Stomach (tissue), 9 donors: ENCODE measurements around the gene MINK1. TPM values are rescaled to one million over a fixed set of nuclear protein-coding genes. Genes with fewer than 3 reads are reported as not detected.

Experiments used
- DNase-seq, 2 donors: peaks; one replicate each; pipeline versions ENCODE4 v3.0.0 to v3.0.0-alpha.2; 2013 to 2019
- H3K27ac ChIP-seq, 5 donors: fragments of 200-600 bp in 4 of 5; sonication (generic) in 4 of 5; one replicate each; pipeline ENCODE4 v1.5.1; 2013 to 2019; ENCODE audit warnings: mild to moderate bottlenecking in 1 of 5, moderate library complexity in 1 of 5
- H3K27me3 ChIP-seq, 3 donors: fragments of 200-600 bp; sonication (generic); one replicate each; pipeline ENCODE4 v1.5.1; 2017 to 2019; ENCODE audit warnings: mixed run types in 1 of 3
- H3K36me3 ChIP-seq, 4 donors: fragments of 200-600 bp; sonication (generic); 1 replicate in 3 of 4; 2 replicates in 1 of 4; pipeline ENCODE4 v1.5.1; 2016 to 2019
- H3K4me1 ChIP-seq, 4 donors: fragments of 200-600 bp; sonication (generic); one replicate each; pipeline ENCODE4 v1.5.1; 2016 to 2019
- H3K4me3 ChIP-seq, 4 donors: fragments of 200-600 bp; sonication (generic) in 3 of 4; one replicate each; pipeline ENCODE4 v1.5.1; 2016 to 2019; ENCODE audit warnings: mild to moderate bottlenecking in 1 of 4
- H3K9me3 ChIP-seq, 4 donors: fragments of 200-600 bp; sonication (generic); one replicate each; pipeline ENCODE4 v1.5.1; 2016 to 2019
- CTCF ChIP-seq, 7 experiments: fragments of 450-650 bp in 4 of 7; fragments of 200-600 bp in 3 of 7; sonication (generic) in 3 of 7; IDR thresholded peaks; one replicate each; pipeline ENCODE4 v1.5.1; 2016 to 2019; ENCODE audit warnings: antibody characterized with exemption in 7 of 7, control low read depth in 2 of 7, mild to moderate bottlenecking in 1 of 7
- EP300 ChIP-seq: sonication (generic); formaldehyde crosslinking; IDR thresholded peaks from one replicate; pipeline ENCODE4 v1.6.1; 2017; ENCODE audit warnings: antibody characterized with exemption
- POLR2A ChIP-seq, 4 donors: fragments of 450-650 bp; IDR thresholded peaks; one replicate each; pipeline ENCODE4 v1.6.1; 2016; ENCODE audit warnings: antibody characterized with exemption in 4 of 4, control low read depth in 2 of 4, mild to moderate bottlenecking in 1 of 4, moderate library complexity in 1 of 4
- POLR2AphosphoS5 ChIP-seq, 3 donors: sonication (generic); formaldehyde crosslinking; IDR thresholded peaks; one replicate each; pipeline ENCODE4 v1.6.1; 2016; ENCODE audit warnings: antibody characterized with exemption in 3 of 3
- WGBS, 5 donors: extraction: QIAGEN DNeasy Blood & Tissue Kit in 3 of 5; methylation state at CpG; one replicate each; pipeline versions ENCODE4 v1.1.5 to v1.1.7; 2013 to 2018; 5-methylcytosine and 5-hydroxymethylcytosine counted together
- intact Hi-C: fragments of 100-400 bp; cut with DNase I; formaldehyde crosslinking; loops from one replicate; pipeline ENCODE4 v1.15.1; 2023; ENCODE audit warnings: low total_unique reads
- polyA plus RNA-seq, 3 donors: library from polyadenylated mRNA; stranded (reverse); fragments of 200-250 nt; gene quantifications; one replicate each; pipeline ENCODE4 v1.2.3, GENCODE V29; 2013
- total RNA-seq, 5 donors: library from RNA; depleted of rRNA; stranded (reverse); fragments of >200 nt; gene quantifications; one replicate each; pipeline versions ENCODE4 v1.1.0 to v1.2.3, GENCODE V29; 2014 to 2016
- donor health status: healthy with polysubstance abuse.
- donor health status: Bipolar disorder and iron deficiency.
- donor health status: healthy.

The MINK1 gene
- total and polyA plus RNA-seq, 8 donors, result 24.6 to 230 (median 49.4) TPM

- no peaks in the 10 kb centered on the region for H3K9me3 ChIP-seq
- no peak overlapping the region for H3K27ac ChIP-seq
- 75 to 85% (median 78%) methylated on average over 9 to 10 of the region's 10 CpGs for WGBS, 5 donors
- intact Hi-C loops, result no loop called here
- peaks cover 12 to 18% (median 15%) of the 10 kb centered on the region in 4 donors for H3K4me1 ChIP-seq
- no peaks in the 10 kb centered on the region for H3K27me3 ChIP-seq
- TF ChIP-seq EP300, result no peak
- no peak for TF ChIP-seq CTCF (IDR thresholded peaks at IDR 0.05)
- no peak for TF ChIP-seq POLR2A (IDR thresholded peaks at IDR 0.05)
- no peak for TF ChIP-seq POLR2AphosphoS5 (IDR thresholded peaks at IDR 0.05)
- peaks cover 13 to 30% (median 26%) of the 10 kb centered on the region in 4 donors for H3K36me3 ChIP-seq
- DNase-seq, result no peak
- no peak overlapping the region for H3K4me3 ChIP-seq
Measured at GRCh38 chr17:4800462-4801196, 32.5 kb upstream of the MINK1 start.

- WGBS, 5 donors, result 77 to 83% (median 78%) methylated on average over 9 of the region's 9 CpGs
- Histone ChIP-seq H3K4me1 (peaks cover under 1 to 15% (median 12%) of the 10 kb centered on the region in 4 donors), H3K4me3 (no peak within 1 kb of the TSS), H3K27me3 (no peaks in the 10 kb centered on the region), H3K9me3 (no peaks in the 10 kb centered on the region), H3K27ac (no peak within 1 kb of the TSS), H3K36me3 (peaks cover 13 to 27% (median 24%) of the 10 kb centered on the region in 4 donors)
- no peak for TF ChIP-seq POLR2AphosphoS5 (IDR thresholded peaks at IDR 0.05)
- TF ChIP-seq CTCF (IDR thresholded peaks at IDR 0.05), result no peak
- no peak for TF ChIP-seq POLR2A (IDR thresholded peaks at IDR 0.05)
- TF ChIP-seq EP300, result no peak
- intact Hi-C loops, result no loop called here
- no peak for DNase-seq
Measured at GRCh38 chr17:4802228-4802627, 30.9 kb upstream of the MINK1 start, which contains the start of gene C17orf114. TSS of gene C17orf114 (minus strand) at chr17:4802328.

- intact Hi-C loops, result no loop called here
- WGBS, 5 donors, result 1 to 8% (median 2%) methylated on average over 11 to 16 of the region's 16 CpGs
- no peak for DNase-seq
- Histone ChIP-seq H3K36me3 (peaks cover 0 to 23% (median 17%) of the 10 kb centered on the region in 4 donors), H3K27me3 (no peaks in the 10 kb centered on the region), H3K4me3 (peak overlapping the region; percentile 83 to 95 (median 85)), H3K9me3 (no peaks in the 10 kb centered on the region), H3K4me1 (peaks cover 12 to 26% (median 23%) of the 10 kb centered on the region in 4 donors), H3K27ac (peak overlapping the region in 4 of 5 donors; percentile 75 to 84 (median 82))
- no peak for TF ChIP-seq EP300
- no peak for TF ChIP-seq POLR2A (IDR thresholded peaks at IDR 0.05)
- no peak for TF ChIP-seq CTCF (IDR thresholded peaks at IDR 0.05)
- no peak for TF ChIP-seq POLR2AphosphoS5 (IDR thresholded peaks at IDR 0.05)
Measured at GRCh38 chr17:4806456-4806776, 26.7 kb upstream of the MINK1 start.

- Histone ChIP-seq H3K27me3 (no peaks in the 10 kb centered on the region), H3K9me3 (no peaks in the 10 kb centered on the region), H3K4me3 (peak within 1 kb of the TSS; percentile 83 to 95 (median 85)), H3K4me1 (peaks cover 12 to 26% (median 23%) of the 10 kb centered on the region in 4 donors), H3K36me3 (peaks cover 0 to 27% (median 19%) of the 10 kb centered on the region in 4 donors), H3K27ac (peak within 1 kb of the TSS; percentile 75 to 84 (median 81))
- intact Hi-C loops, result no loop called here
- no peak for TF ChIP-seq CTCF (IDR thresholded peaks at IDR 0.05)
- no peak for TF ChIP-seq POLR2A (IDR thresholded peaks at IDR 0.05)
- no peak for TF ChIP-seq EP300
- TF ChIP-seq POLR2AphosphoS5 (IDR thresholded peaks at IDR 0.05), result no peak
- 0 to 1% (median 1%) methylated on average over 15 to 102 of the region's 106 CpGs for WGBS, 5 donors
- DNase-seq, result peak; percentile 91 to 96
Measured at GRCh38 chr17:4806777-4807604, 26.1 kb upstream of the MINK1 start, which contains the start of gene PLD2. TSS of gene PLD2 (plus strand) at chr17:4807152. CDS start at chr17:4807773, 621 bp downstream.
